ENCODE measurements around the gene DPY30.

DPY30 gene

GRCh38 chr2:32010280-32010669 is 29.3 kb downstream of the DPY30 start:
- DNase-seq (ENCODE audit: low read depth in 4 of 4, low spot score in 1 of 4): peak in 3 of 4 experiments; percentile 29 to 54 (median 38)

GRCh38 chr2:32009516-32010256 is 29.9 kb downstream of the DPY30 start:
- DNase-seq (ENCODE audit: low read depth in 4 of 4, low spot score in 1 of 4): peak in 3 of 4 experiments; percentile 12 to 32 (median 21)

- DNase-seq (ENCODE audit: low read depth in 4 of 4, low spot score in 1 of 4): no peak
Observed at GRCh38 chr2:32008805-32009515, 30.6 kb downstream of the DPY30 start.

GRCh38 chr2:32007121-32007391 is 32.5 kb downstream of the DPY30 start:
- no peak for DNase-seq (ENCODE audit: low read depth in 4 of 4, low spot score in 1 of 4)

GRCh38 chr2:32005371-32005976 is 34.1 kb downstream of the DPY30 start:
- no peak for DNase-seq (ENCODE audit: low read depth in 4 of 4, low spot score in 1 of 4)

- no peak for DNase-seq (ENCODE audit: low read depth in 4 of 4, low spot score in 1 of 4)
Observed at GRCh38 chr2:32003791-32004190, 35.8 kb downstream of the DPY30 start.

- DNase-seq (ENCODE audit: low read depth in 4 of 4, low spot score in 1 of 4): no peak
Observed at GRCh38 chr2:32002406-32002805, 37.2 kb downstream of the DPY30 start.

- DNase-seq (ENCODE audit: low read depth in 4 of 4, low spot score in 1 of 4): no peak
Observed at GRCh38 chr2:31999438-31999837, 40.2 kb downstream of the DPY30 start.

- no peak for DNase-seq (ENCODE audit: low read depth in 4 of 4, low spot score in 1 of 4)
Observed at GRCh38 chr2:31998731-31999383, 40.7 kb downstream of the DPY30 start.

GRCh38 chr2:31997653-31998052 is 42.0 kb downstream of the DPY30 start:
- DNase-seq (ENCODE audit: low read depth in 4 of 4, low spot score in 1 of 4): no peak

- DNase-seq (ENCODE audit: low read depth in 4 of 4, low spot score in 1 of 4): no peak
Observed at GRCh38 chr2:31996571-31997150, 42.9 kb downstream of the DPY30 start.

GRCh38 chr2:31992934-31993333 is 46.7 kb downstream of the DPY30 start:
- no peak for DNase-seq (ENCODE audit: low read depth in 4 of 4, low spot score in 1 of 4)

- no peak for DNase-seq (ENCODE audit: low read depth in 4 of 4, low spot score in 1 of 4)
Observed at GRCh38 chr2:31992025-31992579, 47.5 kb downstream of the DPY30 start.

- no peak for DNase-seq (ENCODE audit: low read depth in 4 of 4, low spot score in 1 of 4)
Observed at GRCh38 chr2:31989946-31990345, 49.7 kb downstream of the DPY30 start.

GRCh38 chr2:31987454-31988220 is 52.0 kb downstream of the DPY30 start:
- no peak for DNase-seq (ENCODE audit: low read depth in 4 of 4, low spot score in 1 of 4)

- DNase-seq (ENCODE audit: low read depth in 4 of 4, low spot score in 1 of 4): no peak
Observed at GRCh38 chr2:31986906-31987305, 52.7 kb downstream of the DPY30 start.

- DNase-seq (ENCODE audit: low read depth in 4 of 4, low spot score in 1 of 4): no peak
Observed at GRCh38 chr2:31983762-31984467, 55.7 kb downstream of the DPY30 start.

GRCh38 chr2:31980674-31981356 is 58.8 kb downstream of the DPY30 start:
- DNase-seq (ENCODE audit: low read depth in 4 of 4, low spot score in 1 of 4): no peak

GRCh38 chr2:31979956-31980355 is 59.6 kb downstream of the DPY30 start:
- DNase-seq (ENCODE audit: low read depth in 4 of 4, low spot score in 1 of 4): no peak

All from stimulated activated CD4-positive, alpha-beta T cell treated with anti-CD3 and anti-CD28 coated beads, Interleukin-1b, Interleukin-23, amount 100 ng/mL, for 24 hours (primary cell).